Duodenal mucosa (tissue), 2 donors: ENCODE measurements around the gene CBFA2T2.
"Not testable (repeated sequence)": the region's sequence is repeated elsewhere in the genome, so short reads cannot be mapped to it uniquely, and the experiment has no call there.

Source experiments
- H3K27ac ChIP-seq: one replicate; pipeline ENCODE4 v1.7.0; 2013; ENCODE audit warnings: low read depth, low read length
- H3K27me3 ChIP-seq, 2 donors: one replicate each; pipeline ENCODE4 v1.7.0; 2013; ENCODE audit warnings: low read length in 2 of 2, control low read depth in 1 of 2; ENCODE audit not compliant: insufficient read depth in 2 of 2, control insufficient read depth in 1 of 2
- H3K36me3 ChIP-seq, 2 donors: one replicate each; pipeline ENCODE4 v1.7.0; 2013; ENCODE audit warnings: low read length in 2 of 2, control low read depth in 1 of 2; ENCODE audit not compliant: insufficient read depth in 2 of 2, control insufficient read depth in 1 of 2
- H3K4me1 ChIP-seq, 2 donors: one replicate each; pipeline ENCODE4 v1.7.0; 2013; ENCODE audit warnings: low read length in 2 of 2, control low read depth in 1 of 2; ENCODE audit not compliant: insufficient read depth in 2 of 2, control insufficient read depth in 1 of 2
- H3K4me3 ChIP-seq, 2 donors: one replicate each; pipeline ENCODE4 v1.7.0; 2013; ENCODE audit warnings: low read length in 2 of 2, low read depth in 1 of 2
- H3K9ac ChIP-seq, 2 donors: one replicate each; pipeline ENCODE4 v1.7.0; 2013; ENCODE audit warnings: low read length in 2 of 2, low read depth in 1 of 2
- H3K9me3 ChIP-seq, 2 donors: one replicate each; pipeline ENCODE4 v1.7.0; 2013; ENCODE audit warnings: low read length in 2 of 2, control low read depth in 1 of 2; ENCODE audit not compliant: control insufficient read depth in 1 of 2

CBFA2T2 gene

GRCh38 chr20:33490023-33490933 is at the start of gene CBFA2T2:
Gene CBFA2T2, plus strand, starts transcription at chr20:33490096. Its CDS starts 172 bp downstream, at chr20:33490268.
- Histone ChIP-seq H3K27ac (peak within 1 kb of the TSS; percentile 90), H3K27me3 (no peaks in the 10 kb centered on the region), H3K9me3 (no peaks in the 10 kb centered on the region), H3K4me3 (peak within 1 kb of the TSS; percentile 94 to 95), H3K36me3 (no peaks in the 10 kb centered on the region), H3K4me1 (peaks cover 4% of the 10 kb centered on the region in 2 donors), H3K9ac (peak within 1 kb of the TSS; percentile 85 to 96)

- H3K27ac ChIP-seq, H3K36me3 ChIP-seq, H3K4me3 ChIP-seq, H3K27me3 ChIP-seq, H3K9ac ChIP-seq, H3K9me3 ChIP-seq: not testable (repeated sequence)
- peaks cover 14 to 16% of the 10 kb centered on the region in 2 donors for H3K4me1 ChIP-seq
These were observed 49.3 kb upstream of the CBFA2T2 start for GRCh38 chr20:33440562-33440961.

GRCh38 chr20:33441142-33441955 is 48.5 kb upstream of the CBFA2T2 start:
- Histone ChIP-seq H3K4me3 (no peak overlapping the region), H3K36me3 (no peaks in the 10 kb centered on the region), H3K9me3 (no peaks in the 10 kb centered on the region), H3K4me1 (peaks cover 14 to 16% of the 10 kb centered on the region in 2 donors), H3K9ac (no peak overlapping the region), H3K27ac (no peak overlapping the region), H3K27me3 (no peaks in the 10 kb centered on the region)

- Histone ChIP-seq H3K27me3 (no peaks in the 10 kb centered on the region), H3K27ac (no peak overlapping the region), H3K4me1 (peaks cover 14 to 16% of the 10 kb centered on the region in 2 donors), H3K9me3 (no peaks in the 10 kb centered on the region), H3K9ac (peak overlapping the region in 1 of 2 donors; percentile 38), H3K36me3 (no peaks in the 10 kb centered on the region), H3K4me3 (peak overlapping the region; percentile 56 to 97)
These were observed 47.5 kb upstream of the CBFA2T2 start for GRCh38 chr20:33442136-33443005.

- Histone ChIP-seq H3K27ac (no peak overlapping the region), H3K9me3 (no peaks in the 10 kb centered on the region), H3K9ac (peak overlapping the region in 1 of 2 donors; percentile 38), H3K27me3 (no peaks in the 10 kb centered on the region), H3K4me3 (peak overlapping the region; percentile 56 to 97), H3K4me1 (peaks cover 14 to 16% of the 10 kb centered on the region in 2 donors), H3K36me3 (no peaks in the 10 kb centered on the region)
These were observed 46.8 kb upstream of the CBFA2T2 start for GRCh38 chr20:33443006-33443511.

- Histone ChIP-seq H3K4me3 (peak within 1 kb of the TSS; percentile 83 to 97), H3K9ac (peak within 1 kb of the TSS; percentile 63 to 72), H3K4me1 (peaks cover 14 to 16% of the 10 kb centered on the region in 2 donors), H3K36me3 (no peaks in the 10 kb centered on the region), H3K27me3 (no peaks in the 10 kb centered on the region), H3K9me3 (no peaks in the 10 kb centered on the region), H3K27ac (peak within 1 kb of the TSS; percentile 80)
These were observed 46.2 kb upstream of the CBFA2T2 start, which contains the start of gene SNTA1 for GRCh38 chr20:33443512-33444239. Gene SNTA1, minus strand, starts transcription at chr20:33443763. Its CDS starts 143 bp downstream, at chr20:33443620.

- Histone ChIP-seq H3K9me3 (no peaks in the 10 kb centered on the region), H3K27me3 (no peaks in the 10 kb centered on the region), H3K4me1 (peaks cover 14 to 16% of the 10 kb centered on the region in 2 donors), H3K4me3 (peak overlapping the region; percentile 49 to 83), H3K36me3 (no peaks in the 10 kb centered on the region), H3K27ac (no peak overlapping the region), H3K9ac (no peak overlapping the region)
These were observed 44.9 kb upstream of the CBFA2T2 start for GRCh38 chr20:33444797-33445560.

GRCh38 chr20:33445881-33446625 is 43.8 kb upstream of the CBFA2T2 start:
- no peaks in the 10 kb centered on the region for H3K27me3 ChIP-seq
- no peak overlapping the region for H3K27ac ChIP-seq
- no peaks in the 10 kb centered on the region for H3K9me3 ChIP-seq
- no peaks in the 10 kb centered on the region for H3K36me3 ChIP-seq
- H3K4me1 ChIP-seq = peaks cover 14 to 16% of the 10 kb centered on the region in 2 donors
- no peak overlapping the region for H3K4me3 ChIP-seq
- H3K9ac ChIP-seq = no peak overlapping the region
